ENCODE measurements around the gene KCNK4. TPM values are rescaled to one million over a fixed set of nuclear protein-coding genes. Genes with fewer than 3 reads are reported as not detected.

Gene KCNK4
- polyA plus RNA-seq, 1 donor (not counting 4 experiments of a cell fraction or from before 2014, with no cell fraction given), result not detected

- H3K9ac ChIP-seq (ENCODE audit: control insufficient read depth, extremely low read depth, insufficient read depth, low read length), result peak overlapping the region; percentile 69
- H2AFZ ChIP-seq (ENCODE audit: control insufficient read depth, low read length), result no peak overlapping the region
- peaks cover 2% of the 10 kb centered on the region for H3K9me1 ChIP-seq (ENCODE audit: control insufficient read depth, extremely low read depth, insufficient read depth, low read length)
- H3K36me3 ChIP-seq (ENCODE audit: control insufficient read depth in 2 of 2, extremely low read depth in 1 of 2, insufficient read depth in 2 of 2, low read length in 2 of 2), result peaks cover 19 to 21% of the 10 kb centered on the region in 2 experiments
- DNase-seq (ENCODE audit: low read depth, low spot score) (no peak), FAIRE-seq (peak; percentile 94)
- H4K20me1 ChIP-seq (ENCODE audit: control insufficient read depth, extremely low read depth, insufficient read depth, low read length), result no peaks in the 10 kb centered on the region
- TF ChIP-seq EZH2 (IDR thresholded peaks at IDR 0.05; ENCODE audit: low read length), result no peak
- TF ChIP-seq, protein P1, sequence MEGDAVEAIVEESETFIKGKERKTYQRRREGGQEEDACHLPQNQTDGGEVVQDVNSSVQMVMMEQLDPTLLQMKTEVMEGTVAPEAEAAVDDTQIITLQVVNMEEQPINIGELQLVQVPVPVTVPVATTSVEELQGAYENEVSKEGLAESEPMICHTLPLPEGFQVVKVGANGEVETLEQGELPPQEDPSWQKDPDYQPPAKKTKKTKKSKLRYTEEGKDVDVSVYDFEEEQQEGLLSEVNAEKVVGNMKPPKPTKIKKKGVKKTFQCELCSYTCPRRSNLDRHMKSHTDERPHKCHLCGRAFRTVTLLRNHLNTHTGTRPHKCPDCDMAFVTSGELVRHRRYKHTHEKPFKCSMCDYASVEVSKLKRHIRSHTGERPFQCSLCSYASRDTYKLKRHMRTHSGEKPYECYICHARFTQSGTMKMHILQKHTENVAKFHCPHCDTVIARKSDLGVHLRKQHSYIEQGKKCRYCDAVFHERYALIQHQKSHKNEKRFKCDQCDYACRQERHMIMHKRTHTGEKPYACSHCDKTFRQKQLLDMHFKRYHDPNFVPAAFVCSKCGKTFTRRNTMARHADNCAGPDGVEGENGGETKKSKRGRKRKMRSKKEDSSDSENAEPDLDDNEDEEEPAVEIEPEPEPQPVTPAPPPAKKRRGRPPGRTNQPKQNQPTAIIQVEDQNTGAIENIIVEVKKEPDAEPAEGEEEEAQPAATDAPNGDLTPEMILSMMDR (optimal IDR thresholded peaks at IDR 0.05 in 1 of 3, IDR thresholded peaks at IDR 0.05 in 1 of 3, conservative IDR thresholded peaks at IDR 0.05 in 1 of 3; ENCODE audit: extremely low read depth in 1 of 3, insufficient read depth in 2 of 3, low read length in 3 of 3), result no peak
- no peaks in the 10 kb centered on the region for H3K27me3 ChIP-seq (ENCODE audit: control insufficient read depth, extremely low read depth, insufficient read depth, low read length)
- H3K4me3 ChIP-seq (ENCODE audit: control insufficient read depth in 2 of 3, extremely low read depth in 1 of 3, insufficient read depth in 2 of 3, low read depth in 1 of 3, low read length in 3 of 3), result peak overlapping the region in 1 of 3 experiments; percentile 4
- H3K4me2 ChIP-seq (ENCODE audit: control insufficient read depth, extremely low read depth, insufficient read depth, low read depth, low read length), result peak overlapping the region; percentile 35
- peak overlapping the region; percentile 85 for H3K27ac ChIP-seq (ENCODE audit: control insufficient read depth, insufficient read depth, low read length)
- no peaks in the 10 kb centered on the region for H3K9me3 ChIP-seq (ENCODE audit: control insufficient read depth, low read depth, low read length)
- dilution Hi-C loops (cut with MboI; ENCODE audit: extremely low pct_ligation_motif_present, low sequenced_read_pairs), result no loop called here
- H3K79me2 ChIP-seq (ENCODE audit: control insufficient read depth, insufficient read depth, low read length), result peaks cover 21% of the 10 kb centered on the region
- peaks cover 62% of the 10 kb centered on the region for H3K4me1 ChIP-seq (ENCODE audit: control insufficient read depth, extremely low read depth, insufficient read depth, low read length)
Observed at GRCh38 chr11:64321533-64321932, 30.4 kb downstream of the KCNK4 start.

GRCh38 chr11:64322925-64323260 is 31.8 kb downstream of the KCNK4 start:
- peaks cover 2% of the 10 kb centered on the region for H3K9me1 ChIP-seq (ENCODE audit: control insufficient read depth, extremely low read depth, insufficient read depth, low read length)
- DNase-seq (ENCODE audit: low read depth, low spot score) (no peak), FAIRE-seq (no peak)
- no peak overlapping the region for H2AFZ ChIP-seq (ENCODE audit: control insufficient read depth, low read length)
- TF ChIP-seq, protein P1 (optimal IDR thresholded peaks at IDR 0.05 in 1 of 3, IDR thresholded peaks at IDR 0.05 in 1 of 3, conservative IDR thresholded peaks at IDR 0.05 in 1 of 3; ENCODE audit: extremely low read depth in 1 of 3, insufficient read depth in 2 of 3, low read length in 3 of 3), result no peak
- TF ChIP-seq EZH2 (IDR thresholded peaks at IDR 0.05; ENCODE audit: low read length), result no peak
- no peak overlapping the region for H3K4me3 ChIP-seq (ENCODE audit: control insufficient read depth in 2 of 3, extremely low read depth in 1 of 3, insufficient read depth in 2 of 3, low read depth in 1 of 3, low read length in 3 of 3)
- no peak overlapping the region for H3K27ac ChIP-seq (ENCODE audit: control insufficient read depth, insufficient read depth, low read length)
- no peaks in the 10 kb centered on the region for H4K20me1 ChIP-seq (ENCODE audit: control insufficient read depth, extremely low read depth, insufficient read depth, low read length)
- no peaks in the 10 kb centered on the region for H3K9me3 ChIP-seq (ENCODE audit: control insufficient read depth, low read depth, low read length)
- H3K4me2 ChIP-seq (ENCODE audit: control insufficient read depth, extremely low read depth, insufficient read depth, low read depth, low read length), result no peak overlapping the region
- peaks cover 62% of the 10 kb centered on the region for H3K4me1 ChIP-seq (ENCODE audit: control insufficient read depth, extremely low read depth, insufficient read depth, low read length)
- no peaks in the 10 kb centered on the region for H3K27me3 ChIP-seq (ENCODE audit: control insufficient read depth, extremely low read depth, insufficient read depth, low read length)
- peaks cover 19 to 21% of the 10 kb centered on the region in 2 experiments for H3K36me3 ChIP-seq (ENCODE audit: control insufficient read depth in 2 of 2, extremely low read depth in 1 of 2, insufficient read depth in 2 of 2, low read length in 2 of 2)
- no peak overlapping the region for H3K9ac ChIP-seq (ENCODE audit: control insufficient read depth, extremely low read depth, insufficient read depth, low read length)
- H3K79me2 ChIP-seq (ENCODE audit: control insufficient read depth, insufficient read depth, low read length), result peaks cover 21% of the 10 kb centered on the region
- dilution Hi-C loops (cut with MboI; ENCODE audit: extremely low pct_ligation_motif_present, low sequenced_read_pairs), result no loop called here
